Ureter (tissue), 1 donor: Measurements from ENCODE around the gene CCDC171. TPM values are rescaled to one million over a fixed set of nuclear protein-coding genes. Genes with fewer than 3 reads are reported as not detected.

Experiments used
- DNase-seq: peaks from one replicate; pipeline ENCODE4 v3.0.0-alpha.2; 2020; ENCODE audit warnings: low spot score
- total RNA-seq: library from RNA; stranded (reverse); gene quantifications from one replicate; pipeline ENCODE4 v1.2.4, GENCODE V29; 2023
- donor health status: DM: yes; HTN: yes; CAD: no.

CCDC171 gene
- total RNA-seq, 1 donor from 2014 or later = 4.5 TPM

DNA sequence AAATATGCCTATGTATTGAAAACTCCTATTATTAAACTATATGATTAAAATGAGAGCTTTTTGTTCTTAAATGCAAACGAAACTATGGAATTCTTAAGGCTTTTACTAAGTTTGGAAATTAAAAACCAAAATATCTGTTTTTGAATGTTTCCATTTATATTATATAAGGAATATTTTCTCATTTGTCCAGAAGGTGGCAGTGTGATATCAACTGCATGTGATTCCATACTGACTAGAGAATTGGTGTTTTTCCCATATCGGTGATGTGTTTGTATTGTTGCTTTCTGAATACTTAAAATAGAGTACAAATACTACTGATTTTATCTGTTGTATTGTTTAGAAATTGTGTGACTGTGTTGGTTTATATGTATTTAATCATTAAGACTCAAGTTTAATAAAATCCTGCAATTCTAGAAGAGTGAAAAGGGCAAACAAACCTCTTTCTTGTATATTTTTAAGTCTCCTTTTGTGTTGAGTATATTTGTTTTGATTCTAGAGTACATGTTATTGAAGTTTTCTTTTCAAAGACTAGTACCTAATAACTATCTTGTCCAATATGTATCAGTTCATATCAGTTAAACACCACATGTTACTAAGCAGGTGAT, 320.8 kb downstream of the CCDC171 start:
- no peak for DNase-seq

DNA sequence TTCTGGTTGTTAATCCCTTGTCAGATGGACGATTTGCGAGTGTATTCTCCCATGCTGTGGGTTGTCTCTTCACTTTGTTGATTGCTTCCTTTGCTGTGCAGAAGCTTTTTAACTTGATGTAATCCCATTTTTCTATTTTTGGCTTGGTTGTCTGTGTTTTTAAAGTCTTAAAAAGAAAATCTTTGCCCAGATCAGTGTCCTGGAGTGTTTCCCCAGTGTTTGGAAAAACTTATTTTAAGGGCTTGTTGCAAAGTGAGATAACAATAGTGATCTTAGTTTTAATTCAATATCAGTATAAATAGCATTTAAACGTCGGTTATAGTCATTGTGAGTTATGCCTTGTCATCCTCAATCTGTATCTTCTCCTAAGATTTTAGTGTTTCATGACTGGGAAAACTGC, 329.5 kb downstream of the CCDC171 start:
- no peak for DNase-seq

- DNase-seq = no peak
These were observed 330.0 kb downstream of the CCDC171 start for GRCh38 chr9:15882883-15883282.

- no peak for DNase-seq
These were observed 332.6 kb downstream of the CCDC171 start for GRCh38 chr9:15885464-15885863.

DNA sequence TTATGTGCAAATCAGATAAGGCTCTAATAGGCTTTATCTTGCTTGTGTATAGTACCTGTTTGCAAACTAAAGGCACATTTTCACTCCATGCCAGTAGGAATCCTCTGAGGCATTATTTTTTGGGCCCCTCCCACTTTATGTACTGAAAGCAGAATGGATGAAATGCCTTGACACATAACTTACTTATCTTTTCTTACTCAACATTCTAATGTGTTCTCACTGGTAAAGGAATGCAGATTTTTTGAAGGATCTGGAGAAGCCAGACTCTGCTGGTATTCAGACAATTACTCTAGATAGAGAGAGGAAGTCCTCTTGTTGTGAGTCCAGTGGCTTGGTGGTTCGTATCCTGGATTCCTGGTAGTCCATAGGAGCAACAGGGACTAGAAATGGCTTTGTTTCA, 336.7 kb downstream of the CCDC171 start:
- no peak for DNase-seq

- DNase-seq = no peak
These were observed 348.7 kb downstream of the CCDC171 start for GRCh38 chr9:15901572-15901971.

GRCh38 chr9:15909297-15909696, 356.5 kb downstream of the CCDC171 start:
- DNase-seq = no peak

GRCh38 chr9:15915711-15916110, 362.9 kb downstream of the CCDC171 start:
- DNase-seq = no peak

GRCh38 chr9:15927161-15927560, 374.3 kb downstream of the CCDC171 start:
- no peak for DNase-seq

DNA sequence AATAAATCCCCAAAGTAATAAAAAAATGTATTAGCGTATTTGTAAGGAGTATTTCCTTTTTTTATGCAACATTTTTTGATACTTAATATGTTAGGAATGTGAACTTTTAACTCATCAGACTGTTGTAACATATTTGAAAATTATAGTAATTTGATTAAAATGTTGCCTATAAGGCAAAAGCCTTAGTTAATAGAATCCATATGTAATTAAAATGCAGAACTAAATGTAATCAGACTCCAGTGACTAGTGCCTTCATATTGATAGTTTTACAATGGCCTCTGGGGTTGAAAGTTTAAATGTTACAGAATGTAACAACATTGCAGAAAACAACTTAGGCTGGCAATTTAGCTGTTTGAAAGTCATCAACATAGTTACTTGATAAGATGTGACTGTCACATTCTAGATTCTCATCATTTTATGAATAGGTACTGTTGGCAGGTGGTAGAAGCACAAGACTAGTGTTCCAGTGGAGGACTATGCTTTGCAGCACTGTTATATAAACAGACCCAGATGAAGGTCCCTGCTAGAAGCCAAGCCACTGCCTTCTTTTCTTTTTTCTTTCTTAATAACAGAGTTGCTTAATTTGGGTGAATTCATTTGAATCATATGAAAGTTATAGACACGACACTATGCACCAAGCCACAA, 382.9 kb downstream of the CCDC171 start:
- no peak for DNase-seq

- DNase-seq = no peak
These were observed 383.6 kb downstream of the CCDC171 start for GRCh38 chr9:15936306-15936921.

DNA sequence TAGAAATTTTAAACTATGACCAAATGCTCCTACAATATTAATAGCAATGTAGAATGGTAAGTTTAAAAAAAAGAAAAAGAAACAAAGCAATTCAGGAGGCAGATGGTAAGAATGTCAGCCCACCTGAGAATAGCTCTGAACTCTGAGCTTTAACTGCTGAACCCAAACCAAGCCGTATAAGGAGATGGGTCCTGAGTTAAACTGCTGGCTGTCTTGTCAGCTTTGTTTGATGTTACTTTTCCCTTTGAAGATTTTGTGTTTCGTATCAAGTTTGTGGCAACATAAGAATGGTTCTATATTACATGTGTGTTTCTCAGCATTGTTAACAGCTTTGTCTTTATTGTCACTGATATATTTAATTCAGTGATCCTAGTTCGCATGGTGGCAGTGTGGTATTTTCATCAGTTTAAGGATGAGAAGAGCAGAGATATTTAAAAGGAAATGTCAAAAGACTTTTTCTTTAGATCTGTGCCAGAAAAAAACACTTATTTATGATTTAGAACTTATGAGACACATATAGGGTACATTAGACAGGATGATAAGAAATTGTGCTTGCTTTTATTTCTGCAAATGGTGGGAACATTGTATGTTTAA, 390.1 kb downstream of the CCDC171 start:
- no peak for DNase-seq

DNA sequence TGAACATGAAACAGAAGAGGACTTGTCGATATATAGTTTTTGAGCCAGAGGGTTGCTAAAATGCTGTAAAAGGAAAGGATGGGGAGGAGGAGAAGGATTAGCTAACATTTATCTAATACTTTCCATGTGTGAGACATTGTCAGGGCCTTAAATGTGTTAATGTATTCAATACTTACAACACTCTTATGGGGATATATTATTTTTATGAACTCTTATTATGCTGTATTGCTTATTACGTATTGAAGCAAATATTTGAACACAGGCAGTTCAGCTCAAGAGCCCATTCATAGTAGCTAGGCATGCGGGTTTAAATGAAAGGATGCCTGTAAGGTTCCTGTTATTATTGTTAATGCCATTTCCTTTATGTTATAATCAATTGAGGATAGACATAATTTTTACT, 391.5 kb downstream of the CCDC171 start:
- no peak for DNase-seq

GRCh38 chr9:15959663-15960062, 406.8 kb downstream of the CCDC171 start:
- no peak for DNase-seq

DNA sequence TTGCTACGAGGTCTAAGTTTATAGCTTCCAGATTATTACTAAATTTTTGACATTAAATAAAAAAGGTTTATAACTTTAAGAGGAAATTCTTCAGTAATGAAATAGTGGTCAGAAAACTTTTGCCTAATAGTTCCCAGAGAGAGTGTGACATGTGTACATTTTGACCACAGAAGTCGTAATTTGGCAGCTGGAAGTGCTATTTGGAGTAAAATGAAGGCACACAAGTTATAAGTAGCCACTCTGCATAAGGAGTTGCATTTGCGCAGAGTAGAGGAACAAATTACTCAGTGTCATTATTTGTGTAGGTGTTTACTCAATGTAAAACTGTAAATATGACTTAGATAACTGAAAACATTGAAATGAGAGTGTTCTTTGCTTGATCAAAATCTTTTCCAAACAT, 408.4 kb downstream of the CCDC171 start:
- no peak for DNase-seq

DNA sequence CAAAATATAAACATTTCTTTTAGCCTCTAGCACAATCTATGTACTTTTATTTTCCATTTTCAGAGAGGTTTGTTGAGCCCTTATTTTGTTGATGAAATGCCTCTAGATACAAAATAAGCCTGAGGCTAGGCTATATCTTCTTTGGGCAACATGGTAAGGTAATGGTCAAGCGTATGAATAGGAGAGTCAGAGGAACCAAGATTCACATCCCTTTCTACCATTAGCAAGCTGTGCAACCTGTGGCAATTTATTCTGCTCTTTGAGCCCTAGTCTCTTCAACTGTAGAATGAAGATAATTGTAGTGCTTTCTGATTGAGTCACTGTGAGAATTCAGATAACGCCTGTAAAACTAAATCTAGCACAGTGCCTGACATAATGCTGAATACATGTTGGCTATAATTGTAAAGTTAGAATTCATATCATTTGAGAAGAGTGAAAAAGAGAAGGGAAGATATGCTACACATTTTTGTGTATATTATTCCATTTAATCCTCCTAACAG, 412.5 kb downstream of the CCDC171 start:
- no peak for DNase-seq

GRCh38 chr9:15966471-15966870, 413.6 kb downstream of the CCDC171 start:
- DNase-seq = no peak

DNA sequence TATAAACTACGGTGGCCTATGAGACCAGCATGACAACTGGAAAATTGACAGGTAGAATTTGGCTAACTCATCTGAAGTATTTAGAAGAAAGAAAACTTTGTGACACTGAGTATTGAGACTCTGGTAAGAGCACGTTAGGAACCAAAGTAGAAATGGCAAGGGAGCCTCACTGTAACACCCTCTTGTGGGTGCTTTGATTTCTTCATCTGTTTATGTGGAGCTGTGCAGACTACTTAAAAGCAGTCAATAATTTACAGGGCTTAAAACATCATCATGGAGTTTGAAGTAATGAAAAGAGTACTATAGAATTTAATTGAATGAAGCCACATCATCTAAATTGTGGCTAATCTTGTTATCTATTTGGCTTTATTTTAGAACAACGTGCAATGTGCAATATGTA, 414.2 kb downstream of the CCDC171 start:
- DNase-seq = no peak

- no peak for DNase-seq
These were observed 419.9 kb downstream of the CCDC171 start for GRCh38 chr9:15972760-15973159.

DNA sequence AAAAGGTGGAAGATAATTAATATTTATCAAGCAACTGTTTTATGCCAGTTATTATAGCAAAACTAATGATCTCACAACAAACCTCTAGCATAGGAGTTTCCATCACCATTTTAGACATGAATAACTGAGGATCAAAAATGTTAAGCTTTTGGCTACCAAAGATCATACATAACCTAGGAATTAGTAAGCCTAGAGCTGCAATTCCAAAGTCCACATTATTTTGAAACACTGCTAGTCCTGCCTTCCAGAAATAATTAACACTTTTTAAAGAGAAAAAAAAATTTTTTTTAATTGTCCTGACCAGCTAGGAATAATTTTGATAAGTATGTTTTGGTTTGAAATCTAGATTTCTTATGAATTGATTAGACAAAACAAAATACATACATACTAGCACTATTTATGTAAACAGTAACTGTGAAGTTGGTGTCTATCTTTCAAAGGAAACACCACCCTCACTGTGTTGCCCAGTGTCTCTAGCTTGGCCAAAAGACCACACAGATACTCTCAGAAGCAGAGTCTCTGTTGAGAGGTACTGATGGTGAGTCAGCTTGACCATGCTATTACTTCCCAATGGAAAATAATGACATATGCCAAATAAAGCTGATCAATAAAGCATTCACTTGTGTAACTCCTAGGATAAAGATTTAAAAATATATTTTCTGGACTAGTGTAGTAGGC, 422.4 kb downstream of the CCDC171 start:
- no peak for DNase-seq

DNA sequence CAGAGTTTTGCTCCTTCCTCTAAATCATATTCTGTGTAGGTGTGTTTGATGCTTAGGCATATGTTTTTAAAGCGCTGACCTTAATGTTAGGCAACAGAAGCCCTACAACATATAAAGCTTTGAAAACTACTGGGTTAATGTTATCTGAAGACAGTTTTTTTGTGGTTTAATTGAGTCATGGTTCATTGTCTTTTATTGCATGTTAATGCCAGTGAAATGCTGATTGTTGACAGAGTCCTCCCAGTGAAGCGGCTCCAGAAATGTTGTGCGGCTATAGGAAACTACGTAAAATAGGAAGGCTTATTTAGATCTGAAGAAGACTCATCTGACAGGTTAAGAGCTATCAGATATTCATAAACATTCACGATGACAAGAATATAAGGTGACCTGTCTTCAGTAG, 424.6 kb downstream of the CCDC171 start:
- DNase-seq = no peak

DNA sequence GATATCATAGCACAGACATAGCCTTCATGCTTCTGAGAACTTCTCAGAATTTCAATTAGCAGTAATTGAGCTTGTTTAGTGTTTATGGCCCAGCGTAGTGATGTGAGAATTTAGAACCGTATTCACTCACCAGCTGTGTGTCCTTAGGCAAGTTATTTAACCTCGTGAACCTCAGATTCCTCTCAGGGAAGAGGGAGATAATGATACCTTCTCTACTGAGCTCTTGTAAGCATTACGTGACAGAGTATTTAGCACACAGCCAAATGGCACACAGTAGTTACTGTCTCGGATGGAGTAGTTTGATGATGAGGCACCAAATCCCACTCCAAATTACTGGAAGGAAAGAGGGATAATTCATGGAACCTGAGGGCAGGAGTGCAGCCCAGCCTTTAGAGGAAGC, 429.3 kb downstream of the CCDC171 start:
- no peak for DNase-seq
